ENCODE results near the gene PDE7B.

DNA sequence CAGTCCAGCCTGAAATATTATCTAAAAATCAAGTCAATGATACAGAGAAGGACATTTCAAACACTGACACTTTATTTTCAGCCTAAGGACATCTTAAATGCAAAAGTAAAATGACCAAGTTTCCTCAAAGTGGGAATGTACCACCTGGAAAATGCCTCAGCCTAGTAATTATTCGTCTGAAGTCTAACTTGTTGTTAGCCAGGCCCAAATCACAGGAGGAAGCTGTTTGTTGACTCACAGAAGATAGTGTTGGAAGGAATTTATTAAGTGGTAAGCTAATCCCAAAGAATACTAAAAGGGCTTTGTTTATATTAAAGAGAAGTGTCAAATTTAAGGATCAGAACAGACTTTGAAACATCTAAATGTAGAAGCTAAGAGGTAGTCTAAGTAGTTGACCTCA, 2.5 kb downstream of the PDE7B start:
- no peak for TF ChIP-seq EZH2 (IDR thresholded peaks at IDR 0.05; ENCODE audit: insufficient read depth, poor library complexity, severe bottlenecking)
- TF ChIP-seq EZH2phosphoT487 (IDR thresholded peaks at IDR 0.05; ENCODE audit: insufficient read depth, low read depth) = no peak
